Stomach (tissue), 4 donors: ENCODE data around the gene SEMA4D.

Experiments used
- POLR2AphosphoS5 ChIP-seq, 3 donors: sonication (generic); formaldehyde crosslinking; IDR thresholded peaks; one replicate each; pipeline ENCODE4 v1.6.1; 2016; ENCODE audit warnings: antibody characterized with exemption in 3 of 3
- TF ChIP-seq, protein P1 (sequence below), 7 experiments: fragments of 450-650 bp in 4 of 7; fragments of 200-600 bp in 3 of 7; sonication (generic) in 3 of 7; IDR thresholded peaks; one replicate each; pipeline ENCODE4 v1.5.1; 2016 to 2019; ENCODE audit warnings: antibody characterized with exemption in 7 of 7, control low read depth in 2 of 7, mild to moderate bottlenecking in 1 of 7

DNA sequence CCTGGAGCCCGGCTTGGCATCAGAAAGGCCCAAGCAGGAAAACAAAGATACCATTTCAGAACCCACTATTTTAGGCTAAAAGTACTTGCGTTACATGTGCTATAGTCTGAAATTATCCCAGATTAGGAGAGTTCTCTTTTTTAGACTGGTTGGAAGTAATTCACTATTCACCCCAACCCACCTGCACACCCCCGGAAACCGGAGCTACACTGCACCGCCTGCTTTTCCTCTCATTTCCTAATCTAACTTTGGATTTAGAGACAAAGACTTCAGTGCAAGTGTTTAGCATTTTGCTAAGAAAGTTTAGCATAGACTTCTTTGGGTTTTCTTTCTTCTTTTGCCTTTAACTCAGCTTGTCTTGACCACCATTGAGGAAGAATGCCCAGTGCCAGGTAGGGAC is 100.4 kb downstream of the SEMA4D start:
- TF ChIP-seq POLR2AphosphoS5 (IDR thresholded peaks at IDR 0.05): no peak
- TF ChIP-seq, protein P1, sequence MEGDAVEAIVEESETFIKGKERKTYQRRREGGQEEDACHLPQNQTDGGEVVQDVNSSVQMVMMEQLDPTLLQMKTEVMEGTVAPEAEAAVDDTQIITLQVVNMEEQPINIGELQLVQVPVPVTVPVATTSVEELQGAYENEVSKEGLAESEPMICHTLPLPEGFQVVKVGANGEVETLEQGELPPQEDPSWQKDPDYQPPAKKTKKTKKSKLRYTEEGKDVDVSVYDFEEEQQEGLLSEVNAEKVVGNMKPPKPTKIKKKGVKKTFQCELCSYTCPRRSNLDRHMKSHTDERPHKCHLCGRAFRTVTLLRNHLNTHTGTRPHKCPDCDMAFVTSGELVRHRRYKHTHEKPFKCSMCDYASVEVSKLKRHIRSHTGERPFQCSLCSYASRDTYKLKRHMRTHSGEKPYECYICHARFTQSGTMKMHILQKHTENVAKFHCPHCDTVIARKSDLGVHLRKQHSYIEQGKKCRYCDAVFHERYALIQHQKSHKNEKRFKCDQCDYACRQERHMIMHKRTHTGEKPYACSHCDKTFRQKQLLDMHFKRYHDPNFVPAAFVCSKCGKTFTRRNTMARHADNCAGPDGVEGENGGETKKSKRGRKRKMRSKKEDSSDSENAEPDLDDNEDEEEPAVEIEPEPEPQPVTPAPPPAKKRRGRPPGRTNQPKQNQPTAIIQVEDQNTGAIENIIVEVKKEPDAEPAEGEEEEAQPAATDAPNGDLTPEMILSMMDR (IDR thresholded peaks at IDR 0.05): no peak
